ENCODE results near the gene MOCS2. TPM values are rescaled to one million over a fixed set of nuclear protein-coding genes. Genes with fewer than 3 reads are reported as not detected.

Gene MOCS2
- total and polyA plus RNA-seq, 2 of the 8 experiments (the other 6 are each of a cell fraction or from before 2014, with no cell fraction given) = 6.7 to 16.1 TPM

DNA sequence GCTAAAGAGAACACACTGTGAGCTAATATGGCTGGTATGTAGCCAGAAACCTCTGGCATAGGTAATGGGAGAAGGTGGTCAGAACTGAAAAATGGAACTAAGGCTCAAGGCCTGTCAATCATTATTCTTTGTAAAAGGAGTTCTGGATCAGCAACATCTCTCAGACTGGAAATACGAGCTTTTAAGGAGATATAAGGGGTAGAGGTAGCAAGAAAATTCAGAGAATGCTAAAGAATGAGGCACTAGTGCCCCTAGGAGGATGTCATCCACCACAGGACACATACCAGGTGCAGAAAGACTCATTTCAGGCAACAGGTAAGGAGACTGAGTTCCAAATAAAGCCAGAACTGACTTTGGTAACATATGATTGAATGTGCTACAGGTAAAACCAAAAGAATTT lies 18.9 kb upstream of the MOCS2 start:
- H3K4me2 ChIP-seq (ENCODE audit: insufficient read depth in 1 of 2, low read depth in 2 of 2, low read length in 2 of 2) = no peak overlapping the region
- H3K79me1 ChIP-seq (ENCODE audit: low read depth, low read length) = no peaks in the 10 kb centered on the region
- no peak overlapping the region for H3K18ac ChIP-seq (ENCODE audit: extremely low read depth, low read length)
- H3K56ac ChIP-seq (replicated peaks; ENCODE audit: insufficient read length, low read depth, low read length) = no peak overlapping the region
- H3K4me3 ChIP-seq (ENCODE audit: extremely low read depth in 1 of 4, insufficient read depth in 2 of 4, low read depth in 3 of 4, low read length in 4 of 4) = no peak overlapping the region; a peak in 2 of 8 replicates
- no peak overlapping the region for H2BK15ac ChIP-seq (ENCODE audit: low read length)
- H3K27ac ChIP-seq (ENCODE audit: low read depth, low read length) = no peak overlapping the region
- POLR2A ChIA-PET (ENCODE audit: partially characterized antibody) = no interaction called here
- no peak overlapping the region for H4K5ac ChIP-seq (ENCODE audit: insufficient read length, low read depth, low read length)
- DNase-seq (ENCODE audit: low read depth in 1 of 2, low spot score in 2 of 2) (no peak), FAIRE-seq (no peak)
- H3K4ac ChIP-seq (replicated peaks; ENCODE audit: insufficient read length, low read depth, low read length) = no peak overlapping the region
- H4K91ac ChIP-seq (replicated peaks; ENCODE audit: insufficient read length, low read length) = no peak overlapping the region
- H3K9ac ChIP-seq (replicated peaks in 1 of 4; ENCODE audit: extremely low read depth in 1 of 4, low read depth in 3 of 4, low read length in 3 of 4) = no peak overlapping the region
- CTCF ChIA-PET (ENCODE audit: partially characterized antibody) = interaction anchor here (0.6 to 1.1 kb wide), 3 partner anchors 13 to 703 kb away, joined by 3 to 4 read pairs (median 3); no protein-coding TSS in a partner anchor
- H3K9me3 ChIP-seq (ENCODE audit: insufficient read depth in 2 of 2, low read depth in 1 of 2, low read length in 1 of 2) = no peaks in the 10 kb centered on the region
- no peak overlapping the region for H3K14ac ChIP-seq (ENCODE audit: insufficient read length)
- H2AFZ ChIP-seq (ENCODE audit: low read length) = no peak overlapping the region
- no peaks in the 10 kb centered on the region for H3K79me2 ChIP-seq (ENCODE audit: control insufficient read depth in 1 of 2, insufficient read depth in 2 of 2, low read length in 2 of 2)
- no peak overlapping the region for H2BK20ac ChIP-seq (ENCODE audit: low read length)
- no peaks in the 10 kb centered on the region for H3K23me2 ChIP-seq (ENCODE audit: low read depth, low read length)
- 78% methylated on average over 1 of the region's 1 CpG; no CpG with 5 or more reads in 1 of the 2 experiments for WGBS, 2 experiments (ENCODE audit: extremely low coverage in 1 of 2, insufficient coverage in 1 of 2, insufficient read length in 1 of 2, insufficient replicate concordance in 2 of 2, low coverage in 1 of 2, low lambda C conversion rate in 2 of 2, missing lambda C conversion rate in 1 of 2)
- no peak overlapping the region for H3K23ac ChIP-seq (ENCODE audit: insufficient read length)
- no peaks in the 10 kb centered on the region for H3K4me1 ChIP-seq (replicated peaks in 1 of 4; ENCODE audit: control insufficient read depth in 3 of 4, insufficient read depth in 4 of 4, low read length in 3 of 4)
- H3K27me3 ChIP-seq (replicated peaks in 1 of 4; ENCODE audit: control insufficient read depth in 3 of 4, extremely low read depth in 1 of 4, insufficient read depth in 3 of 4, low read length in 3 of 4) = no peaks in the 10 kb centered on the region
- H2AK5ac ChIP-seq (ENCODE audit: low read depth, low read length) = no peak overlapping the region
- no peak overlapping the region for H2BK5ac ChIP-seq (ENCODE audit: low read depth, low read length)
- H2BK12ac ChIP-seq (ENCODE audit: low read depth, low read length) = no peak overlapping the region
- no peak overlapping the region for H4K8ac ChIP-seq (ENCODE audit: extremely low read depth, insufficient read depth, low read length)
- no peak overlapping the region for H2BK120ac ChIP-seq (replicated peaks; ENCODE audit: low read depth, low read length)
- H3K36me3 ChIP-seq (ENCODE audit: control insufficient read depth in 2 of 4, insufficient read depth in 4 of 4, low read length in 3 of 4) = no peaks in the 10 kb centered on the region
- H4K20me1 ChIP-seq (replicated peaks in 1 of 2; ENCODE audit: control insufficient read depth in 1 of 2, insufficient read depth in 2 of 2, low read length in 2 of 2) = no peaks in the 10 kb centered on the region
- TF ChIP-seq RAD21 (IDR thresholded peaks at IDR 0.05 in 1 of 2, conservative IDR thresholded peaks at IDR 0.05 in 1 of 2; ENCODE audit: low read depth in 2 of 2, low read length in 2 of 2) (no peak), TEAD4 (IDR thresholded peaks at IDR 0.05; ENCODE audit: low read depth, low read length) (no peak), SRF (IDR thresholded peaks at IDR 0.05; ENCODE audit: low read depth, low read length) (no peak), KDM4A (IDR thresholded peaks at IDR 0.05; ENCODE audit: low read depth, low read length, severe bottlenecking) (no peak), RXRA (IDR thresholded peaks at IDR 0.05; ENCODE audit: insufficient read depth, low read depth, low read length) (no peak), SUZ12 (IDR thresholded peaks at IDR 0.05; ENCODE audit: low read length) (no peak), BACH1 (IDR thresholded peaks at IDR 0.05; ENCODE audit: low read length) (no peak), SIN3A (conservative IDR thresholded peaks at IDR 0.05 in 1 of 2, IDR thresholded peaks at IDR 0.05 in 1 of 2; ENCODE audit: low read depth in 1 of 2, low read length in 2 of 2) (no peak), TAF7 (optimal IDR thresholded peaks at IDR 0.05; ENCODE audit: borderline replicate concordance, low read depth, low read length) (no peak), MAFK (IDR thresholded peaks at IDR 0.05; ENCODE audit: low read depth, low read length) (no peak), RFX5 (IDR thresholded peaks at IDR 0.05; ENCODE audit: borderline replicate concordance, low read depth, low read length) (no peak), POLR2AphosphoS5 (IDR thresholded peaks at IDR 0.05; ENCODE audit: low read depth, low read length) (no peak), SIX5 (IDR thresholded peaks at IDR 0.05; ENCODE audit: low read depth, low read length) (no peak), EGR1 (IDR thresholded peaks at IDR 0.05; ENCODE audit: borderline replicate concordance, low read depth, low read length) (no peak), YY1 (IDR thresholded peaks at IDR 0.05; ENCODE audit: low read depth, low read length) (no peak)
